Measurements from ENCODE around the gene KRR1.

GRCh38 chr12:75539889-75540288 is 28.5 kb upstream of the KRR1 start:
- TF ChIP-seq, protein P1, sequence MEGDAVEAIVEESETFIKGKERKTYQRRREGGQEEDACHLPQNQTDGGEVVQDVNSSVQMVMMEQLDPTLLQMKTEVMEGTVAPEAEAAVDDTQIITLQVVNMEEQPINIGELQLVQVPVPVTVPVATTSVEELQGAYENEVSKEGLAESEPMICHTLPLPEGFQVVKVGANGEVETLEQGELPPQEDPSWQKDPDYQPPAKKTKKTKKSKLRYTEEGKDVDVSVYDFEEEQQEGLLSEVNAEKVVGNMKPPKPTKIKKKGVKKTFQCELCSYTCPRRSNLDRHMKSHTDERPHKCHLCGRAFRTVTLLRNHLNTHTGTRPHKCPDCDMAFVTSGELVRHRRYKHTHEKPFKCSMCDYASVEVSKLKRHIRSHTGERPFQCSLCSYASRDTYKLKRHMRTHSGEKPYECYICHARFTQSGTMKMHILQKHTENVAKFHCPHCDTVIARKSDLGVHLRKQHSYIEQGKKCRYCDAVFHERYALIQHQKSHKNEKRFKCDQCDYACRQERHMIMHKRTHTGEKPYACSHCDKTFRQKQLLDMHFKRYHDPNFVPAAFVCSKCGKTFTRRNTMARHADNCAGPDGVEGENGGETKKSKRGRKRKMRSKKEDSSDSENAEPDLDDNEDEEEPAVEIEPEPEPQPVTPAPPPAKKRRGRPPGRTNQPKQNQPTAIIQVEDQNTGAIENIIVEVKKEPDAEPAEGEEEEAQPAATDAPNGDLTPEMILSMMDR (IDR thresholded peaks at IDR 0.05; ENCODE audit: insufficient read depth, low read length, poor library complexity, severe bottlenecking): no peak
- no peak for TF ChIP-seq EZH2phosphoT487 (conservative IDR thresholded peaks at IDR 0.05; ENCODE audit: low read length)

Measured in SU-DHL-6 (cell line).